ENCODE results near the gene CCDC88A.
"Not testable (repeated sequence)": the region's sequence is repeated elsewhere in the genome, so short reads cannot be mapped to it uniquely, and the experiment has no call there.

Gene CCDC88A

DNA sequence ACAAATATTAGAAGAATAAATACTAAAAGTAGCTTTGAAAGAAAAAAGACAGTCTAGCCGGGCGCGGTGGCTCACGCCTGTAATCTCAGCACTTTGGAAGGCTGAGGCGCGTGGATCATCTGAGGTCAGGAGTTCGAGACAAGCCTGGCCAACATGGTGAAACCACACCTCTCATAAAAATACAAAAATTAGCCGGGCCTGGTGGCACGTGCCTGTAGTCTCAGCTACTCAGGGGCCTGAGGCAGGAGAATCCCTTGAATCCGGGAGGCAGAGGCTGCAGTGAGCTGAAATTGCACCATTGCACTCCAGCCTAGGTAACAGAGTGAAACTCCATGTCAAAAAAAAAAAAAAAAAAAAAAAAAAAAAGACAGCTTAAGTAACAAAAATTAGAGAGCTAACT, 34.1 kb downstream of the CCDC88A start:
- H3K36me3 ChIP-seq (ENCODE audit: control insufficient read depth in 1 of 2, insufficient read depth in 2 of 2, low read length in 2 of 2); H3K9ac ChIP-seq (ENCODE audit: low read depth in 1 of 2, low read length in 2 of 2); H3K4me3 ChIP-seq (ENCODE audit: low read depth in 1 of 2, low read length in 2 of 2); H3K4me1 ChIP-seq (ENCODE audit: control insufficient read depth in 1 of 2, insufficient read depth in 2 of 2, low read length in 2 of 2); H3K9me3 ChIP-seq (ENCODE audit: control insufficient read depth in 1 of 2, low read length in 2 of 2); H3K27ac ChIP-seq (ENCODE audit: low read depth, low read length); H3K27me3 ChIP-seq (ENCODE audit: control insufficient read depth in 1 of 2, insufficient read depth in 2 of 2, low read length in 2 of 2): not testable (repeated sequence)

DNA sequence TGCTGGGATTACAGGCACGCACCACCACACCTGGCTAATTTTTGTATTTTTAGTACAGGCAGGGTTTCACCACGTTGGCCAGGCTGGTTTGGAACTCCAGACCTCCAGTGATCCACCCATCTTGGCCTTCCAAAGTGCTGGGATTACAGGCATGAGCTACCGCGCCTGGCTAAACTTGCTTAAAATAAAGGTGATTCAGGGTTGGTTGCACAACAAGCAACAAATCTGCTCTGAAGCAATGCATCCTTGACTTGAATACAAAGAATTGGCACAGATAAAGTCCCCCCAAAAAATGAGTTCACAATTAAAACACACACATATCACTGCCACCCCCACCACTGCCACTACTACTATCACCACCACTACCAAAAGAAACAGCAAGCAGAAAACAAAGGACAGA, 34.9 kb downstream of the CCDC88A start:
- Histone ChIP-seq H3K9ac (ENCODE audit: low read depth in 1 of 2, low read length in 2 of 2) (no peak overlapping the region), H3K4me3 (ENCODE audit: low read depth in 1 of 2, low read length in 2 of 2) (no peak overlapping the region)

DNA sequence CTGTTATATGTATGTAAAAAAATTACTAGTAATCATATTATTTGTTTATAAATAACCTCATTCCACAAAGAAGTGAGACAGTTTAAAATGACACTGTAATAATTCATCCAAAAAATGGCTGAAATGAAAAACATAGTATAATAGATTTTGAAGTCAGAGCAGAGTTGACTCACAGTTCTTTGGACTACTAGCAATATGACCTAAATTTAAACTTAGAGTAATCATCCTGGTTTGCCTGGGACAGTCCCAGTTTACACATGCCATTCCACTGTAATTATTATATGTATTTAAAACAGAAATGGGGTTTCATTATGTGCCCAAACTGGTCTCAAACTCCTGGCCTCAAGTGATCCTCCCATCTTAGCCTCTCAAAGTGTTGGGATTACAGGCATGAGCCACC, 48.3 kb downstream of the CCDC88A start:
- Histone ChIP-seq H3K4me1 (ENCODE audit: control insufficient read depth in 1 of 2, insufficient read depth in 2 of 2, low read length in 2 of 2) (no peaks in the 10 kb centered on the region), H3K27ac (ENCODE audit: low read depth, low read length) (no peak overlapping the region), H3K36me3 (ENCODE audit: control insufficient read depth in 1 of 2, insufficient read depth in 2 of 2, low read length in 2 of 2) (no peaks in the 10 kb centered on the region), H3K27me3 (ENCODE audit: control insufficient read depth in 1 of 2, insufficient read depth in 2 of 2, low read length in 2 of 2) (no peaks in the 10 kb centered on the region), H3K9me3 (ENCODE audit: control insufficient read depth in 1 of 2, low read length in 2 of 2) (no peaks in the 10 kb centered on the region), H3K4me3 (ENCODE audit: low read depth in 1 of 2, low read length in 2 of 2) (no peak overlapping the region), H3K9ac (ENCODE audit: low read depth in 1 of 2, low read length in 2 of 2) (no peak overlapping the region)

More for the DNA sequence above, 34.9 kb downstream of the CCDC88A start:
- H3K4me1 ChIP-seq (ENCODE audit: control insufficient read depth in 1 of 2, insufficient read depth in 2 of 2, low read length in 2 of 2): no peaks in the 10 kb centered on the region
- H3K36me3 ChIP-seq (ENCODE audit: control insufficient read depth in 1 of 2, insufficient read depth in 2 of 2, low read length in 2 of 2): no peaks in the 10 kb centered on the region
- no peak overlapping the region for H3K27ac ChIP-seq (ENCODE audit: low read depth, low read length)
- no peaks in the 10 kb centered on the region for H3K27me3 ChIP-seq (ENCODE audit: control insufficient read depth in 1 of 2, insufficient read depth in 2 of 2, low read length in 2 of 2)
- H3K9me3 ChIP-seq (ENCODE audit: control insufficient read depth in 1 of 2, low read length in 2 of 2): no peaks in the 10 kb centered on the region

DNA sequence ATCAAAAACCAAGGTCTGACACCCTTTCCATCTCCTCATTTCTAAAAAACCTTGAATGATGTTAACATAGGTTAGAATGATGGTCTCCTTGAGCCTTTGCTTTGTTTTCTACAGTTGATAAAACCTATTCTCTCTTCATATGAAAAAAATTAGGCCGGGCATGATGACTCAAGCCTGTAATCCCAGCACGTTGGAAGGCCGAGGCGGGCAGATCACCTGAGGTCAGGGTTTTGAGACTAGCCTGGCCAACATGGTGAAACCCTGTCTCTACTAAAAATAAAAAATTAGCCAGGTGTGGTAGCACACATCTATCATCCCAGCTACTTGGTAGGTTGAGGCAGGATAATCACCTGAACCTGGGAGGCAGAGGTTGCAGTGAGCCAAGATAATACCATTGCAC, 49.4 kb downstream of the CCDC88A start:
- Histone ChIP-seq H3K4me3 (ENCODE audit: low read depth in 1 of 2, low read length in 2 of 2) (no peak overlapping the region), H3K27me3 (ENCODE audit: control insufficient read depth in 1 of 2, insufficient read depth in 2 of 2, low read length in 2 of 2) (no peaks in the 10 kb centered on the region), H3K9ac (ENCODE audit: low read depth in 1 of 2, low read length in 2 of 2) (no peak overlapping the region), H3K36me3 (ENCODE audit: control insufficient read depth in 1 of 2, insufficient read depth in 2 of 2, low read length in 2 of 2) (no peaks in the 10 kb centered on the region), H3K27ac (ENCODE audit: low read depth, low read length) (no peak overlapping the region), H3K4me1 (ENCODE audit: control insufficient read depth in 1 of 2, insufficient read depth in 2 of 2, low read length in 2 of 2) (no peaks in the 10 kb centered on the region), H3K9me3 (ENCODE audit: control insufficient read depth in 1 of 2, low read length in 2 of 2) (no peaks in the 10 kb centered on the region)

DNA sequence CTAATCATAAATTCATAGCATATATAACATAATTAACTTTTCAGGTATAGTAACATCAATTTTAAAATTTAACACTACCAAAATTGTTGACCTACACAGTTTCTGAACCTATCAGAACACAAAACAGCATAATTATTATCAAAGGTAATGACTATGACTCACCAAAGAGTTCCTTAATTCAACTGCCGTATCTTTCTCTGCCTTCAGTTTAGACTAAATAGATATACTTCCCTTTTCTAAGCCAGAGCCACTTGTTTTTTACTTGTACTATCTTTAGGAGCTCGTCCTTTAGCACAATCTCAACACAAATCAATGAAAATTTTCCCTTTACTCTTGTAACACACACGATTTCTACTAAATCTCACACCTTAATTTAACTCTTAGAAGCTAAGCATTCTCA, 54.4 kb downstream of the CCDC88A start:
- H3K4me1 ChIP-seq (ENCODE audit: control insufficient read depth in 1 of 2, insufficient read depth in 2 of 2, low read length in 2 of 2): no peaks in the 10 kb centered on the region
- no peak overlapping the region for H3K9ac ChIP-seq (ENCODE audit: low read depth in 1 of 2, low read length in 2 of 2)
- no peaks in the 10 kb centered on the region for H3K36me3 ChIP-seq (ENCODE audit: control insufficient read depth in 1 of 2, insufficient read depth in 2 of 2, low read length in 2 of 2)
- no peak overlapping the region for H3K27ac ChIP-seq (ENCODE audit: low read depth, low read length)
- no peaks in the 10 kb centered on the region for H3K9me3 ChIP-seq (ENCODE audit: control insufficient read depth in 1 of 2, low read length in 2 of 2)
- H3K27me3 ChIP-seq (ENCODE audit: control insufficient read depth in 1 of 2, insufficient read depth in 2 of 2, low read length in 2 of 2): no peaks in the 10 kb centered on the region
- no peak overlapping the region for H3K4me3 ChIP-seq (ENCODE audit: low read depth in 1 of 2, low read length in 2 of 2)

DNA sequence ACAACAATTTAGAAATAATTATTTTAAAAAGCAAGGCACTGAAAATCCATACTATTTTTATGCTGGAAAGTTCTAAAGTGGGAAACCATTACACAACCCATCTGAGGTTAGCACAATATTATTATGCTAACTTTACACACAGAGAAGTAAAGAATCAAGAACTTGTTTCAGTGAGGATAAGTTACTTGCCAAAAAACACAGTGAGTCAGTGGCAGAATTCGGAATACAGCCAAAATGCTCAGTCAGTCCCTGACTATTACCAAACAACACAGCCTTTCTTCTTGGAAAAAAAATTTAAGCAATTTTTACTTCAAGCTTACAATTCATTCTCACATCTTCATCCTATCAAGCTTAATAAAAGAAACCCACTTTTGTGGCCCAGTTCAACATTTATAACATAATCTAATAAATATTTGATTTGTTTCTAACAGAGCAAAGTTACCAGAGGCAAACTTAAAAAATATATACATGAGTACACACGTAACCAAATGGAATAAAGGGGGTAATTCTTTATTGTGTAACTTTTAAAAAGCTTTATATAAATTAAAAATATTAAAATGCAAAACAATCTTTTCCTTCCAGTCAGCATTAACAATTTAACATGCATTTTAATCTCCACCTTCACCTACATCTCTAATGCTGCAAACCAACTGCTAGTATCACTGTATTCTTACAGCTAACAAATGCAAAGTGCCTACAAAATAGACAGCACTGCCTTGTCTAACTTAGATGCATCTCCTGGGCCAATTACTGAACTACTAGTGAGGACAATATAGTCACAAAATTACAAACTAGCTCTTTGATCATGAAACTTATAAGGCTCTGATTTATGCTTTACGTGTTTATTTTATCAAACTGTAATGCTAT, 55.2 kb downstream of the CCDC88A start:
- Histone ChIP-seq H3K4me3 (ENCODE audit: low read depth in 1 of 2, low read length in 2 of 2) (no peak overlapping the region), H3K27me3 (ENCODE audit: control insufficient read depth in 1 of 2, insufficient read depth in 2 of 2, low read length in 2 of 2) (no peaks in the 10 kb centered on the region), H3K9me3 (ENCODE audit: control insufficient read depth in 1 of 2, low read length in 2 of 2) (no peaks in the 10 kb centered on the region), H3K9ac (ENCODE audit: low read depth in 1 of 2, low read length in 2 of 2) (no peak overlapping the region), H3K4me1 (ENCODE audit: control insufficient read depth in 1 of 2, insufficient read depth in 2 of 2, low read length in 2 of 2) (no peaks in the 10 kb centered on the region), H3K36me3 (ENCODE audit: control insufficient read depth in 1 of 2, insufficient read depth in 2 of 2, low read length in 2 of 2) (no peaks in the 10 kb centered on the region), H3K27ac (ENCODE audit: low read depth, low read length) (no peak overlapping the region)

DNA sequence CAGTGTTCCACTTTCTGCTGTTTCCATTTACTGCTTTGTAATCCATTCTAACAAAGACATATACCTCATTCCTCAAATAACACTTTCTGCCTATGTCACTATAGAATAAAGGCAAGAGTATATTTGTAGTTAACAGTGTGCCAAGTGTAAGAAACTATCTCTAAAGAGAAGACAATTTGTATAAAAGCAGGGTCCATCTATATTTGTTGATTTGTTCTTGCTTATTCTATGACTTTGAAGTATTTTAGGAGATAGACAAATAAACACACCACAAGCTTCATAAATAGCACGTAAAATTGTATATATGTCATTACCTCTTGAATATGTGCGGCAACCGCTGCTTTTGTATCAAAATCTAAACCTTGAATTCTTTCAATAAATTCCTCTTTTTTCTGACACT, 56.0 kb downstream of the CCDC88A start:
- no peaks in the 10 kb centered on the region for H3K4me1 ChIP-seq (ENCODE audit: control insufficient read depth in 1 of 2, insufficient read depth in 2 of 2, low read length in 2 of 2)
- no peak overlapping the region for H3K27ac ChIP-seq (ENCODE audit: low read depth, low read length)
- H3K9ac ChIP-seq (ENCODE audit: low read depth in 1 of 2, low read length in 2 of 2): no peak overlapping the region
- no peaks in the 10 kb centered on the region for H3K9me3 ChIP-seq (ENCODE audit: control insufficient read depth in 1 of 2, low read length in 2 of 2)
- no peaks in the 10 kb centered on the region for H3K27me3 ChIP-seq (ENCODE audit: control insufficient read depth in 1 of 2, insufficient read depth in 2 of 2, low read length in 2 of 2)
- H3K4me3 ChIP-seq (ENCODE audit: low read depth in 1 of 2, low read length in 2 of 2): no peak overlapping the region
- no peaks in the 10 kb centered on the region for H3K36me3 ChIP-seq (ENCODE audit: control insufficient read depth in 1 of 2, insufficient read depth in 2 of 2, low read length in 2 of 2)

DNA sequence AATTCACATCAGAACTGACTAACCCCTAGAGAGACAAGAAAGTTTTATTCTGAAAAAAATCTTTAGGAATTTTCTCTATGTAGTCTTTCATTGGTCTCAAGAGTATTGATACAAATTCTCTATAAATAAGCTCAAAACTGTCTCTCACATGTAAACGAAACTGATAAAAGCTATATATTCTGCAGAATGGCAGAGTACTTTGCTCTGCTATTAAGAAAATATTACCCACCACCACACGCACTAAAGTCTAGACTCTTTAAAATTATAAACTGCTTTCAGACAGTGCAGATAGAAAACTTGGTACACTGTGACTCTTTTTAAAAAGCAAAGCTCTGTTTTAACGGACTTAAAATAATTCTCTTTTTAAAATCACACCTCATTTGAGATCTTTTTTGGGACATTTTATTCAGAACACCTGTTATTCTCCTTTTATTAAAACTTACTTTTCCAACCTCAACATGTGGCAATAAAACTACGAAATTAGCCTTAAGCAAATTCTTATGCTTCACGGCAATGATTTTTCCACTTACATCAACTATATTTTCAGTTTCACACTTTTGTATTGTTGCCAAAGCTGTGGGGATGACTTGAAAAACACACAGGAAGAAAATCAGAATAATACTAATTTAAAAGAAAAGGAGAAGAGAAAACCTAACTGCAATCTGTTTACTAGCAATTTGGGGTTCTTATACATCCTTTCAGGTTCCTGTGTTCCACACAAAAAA, 58.0 kb downstream of the CCDC88A start:
- H3K4me3 ChIP-seq (ENCODE audit: low read depth in 1 of 2, low read length in 2 of 2): no peak overlapping the region
- no peaks in the 10 kb centered on the region for H3K9me3 ChIP-seq (ENCODE audit: control insufficient read depth in 1 of 2, low read length in 2 of 2)
- H3K27me3 ChIP-seq (ENCODE audit: control insufficient read depth in 1 of 2, insufficient read depth in 2 of 2, low read length in 2 of 2): no peaks in the 10 kb centered on the region
- H3K4me1 ChIP-seq (ENCODE audit: control insufficient read depth in 1 of 2, insufficient read depth in 2 of 2, low read length in 2 of 2): no peaks in the 10 kb centered on the region
- no peak overlapping the region for H3K9ac ChIP-seq (ENCODE audit: low read depth in 1 of 2, low read length in 2 of 2)
- no peaks in the 10 kb centered on the region for H3K36me3 ChIP-seq (ENCODE audit: control insufficient read depth in 1 of 2, insufficient read depth in 2 of 2, low read length in 2 of 2)
- no peak overlapping the region for H3K27ac ChIP-seq (ENCODE audit: low read depth, low read length)

- H3K4me1 ChIP-seq (ENCODE audit: control insufficient read depth in 1 of 2, insufficient read depth in 2 of 2, low read length in 2 of 2): no peaks in the 10 kb centered on the region
- H3K9me3 ChIP-seq (ENCODE audit: control insufficient read depth in 1 of 2, low read length in 2 of 2): no peaks in the 10 kb centered on the region
- peaks cover 0 to 3% of the 10 kb centered on the region in 2 donors for H3K36me3 ChIP-seq (ENCODE audit: control insufficient read depth in 1 of 2, insufficient read depth in 2 of 2, low read length in 2 of 2)
- H3K27ac ChIP-seq (ENCODE audit: low read depth, low read length): no peak overlapping the region
- no peak overlapping the region for H3K9ac ChIP-seq (ENCODE audit: low read depth in 1 of 2, low read length in 2 of 2)
- H3K27me3 ChIP-seq (ENCODE audit: control insufficient read depth in 1 of 2, insufficient read depth in 2 of 2, low read length in 2 of 2): no peaks in the 10 kb centered on the region
- no peak overlapping the region for H3K4me3 ChIP-seq (ENCODE audit: low read depth in 1 of 2, low read length in 2 of 2)
Observed at GRCh38 chr2:55358451-55358850, 61.2 kb downstream of the CCDC88A start.

- no peaks in the 10 kb centered on the region for H3K9me3 ChIP-seq (ENCODE audit: control insufficient read depth in 1 of 2, low read length in 2 of 2)
- no peaks in the 10 kb centered on the region for H3K4me1 ChIP-seq (ENCODE audit: control insufficient read depth in 1 of 2, insufficient read depth in 2 of 2, low read length in 2 of 2)
- H3K4me3 ChIP-seq (ENCODE audit: low read depth in 1 of 2, low read length in 2 of 2): no peak overlapping the region
- no peaks in the 10 kb centered on the region for H3K27me3 ChIP-seq (ENCODE audit: control insufficient read depth in 1 of 2, insufficient read depth in 2 of 2, low read length in 2 of 2)
- no peak overlapping the region for H3K9ac ChIP-seq (ENCODE audit: low read depth in 1 of 2, low read length in 2 of 2)
- no peak overlapping the region for H3K27ac ChIP-seq (ENCODE audit: low read depth, low read length)
- H3K36me3 ChIP-seq (ENCODE audit: control insufficient read depth in 1 of 2, insufficient read depth in 2 of 2, low read length in 2 of 2): peaks cover 0 to 3% of the 10 kb centered on the region in 2 donors
Observed at GRCh38 chr2:55357927-55358326, 61.7 kb downstream of the CCDC88A start.

Data from duodenal mucosa (tissue), 2 donors.